ENCODE data around the gene WDFY3.

- no peak for TF ChIP-seq CTCF (IDR thresholded peaks at IDR 0.05)
- TF ChIP-seq POLR2A (IDR thresholded peaks at IDR 0.05) = no peak
Measured at GRCh38 chr4:84916227-84916626, 50.3 kb downstream of the WDFY3 start.
